Kidney epithelial cell (primary cell): Measurements from ENCODE around the gene NETO2. TPM values are rescaled to one million over a fixed set of nuclear protein-coding genes. Genes with fewer than 3 reads are reported as not detected.

Source experiments
- DNase-seq: peaks from one replicate; pipeline ENCODE4 v3.0.0-alpha.2; 2010; ENCODE audit warnings: low read depth
- H3K27me3 ChIP-seq: 2 replicates; pipeline ENCODE4 v1.6.0; 2011; ENCODE audit warnings: low read length; ENCODE audit not compliant: control insufficient read depth, insufficient read depth
- H3K36me3 ChIP-seq: 2 replicates; pipeline ENCODE4 v1.5.1; 2011; ENCODE audit warnings: low read length; ENCODE audit not compliant: control insufficient read depth, insufficient read depth
- H3K4me3 ChIP-seq: 2 replicates; pipeline ENCODE4 v1.5.1; 2011; ENCODE audit warnings: low read depth, mild to moderate bottlenecking, control low read depth, low read length
- total RNA-seq: library from RNA; depleted of rRNA; stranded (reverse); fragments of >200 nt; gene quantifications from 2 replicates; pipeline ENCODE4 v1.2.3, GENCODE V29; 2015
- TF ChIP-seq, protein P1 (sequence below): IDR thresholded peaks from 2 replicates; pipeline ENCODE4 v1.5.1; 2011; ENCODE audit warnings: mild to moderate bottlenecking, moderate library complexity, low read length, control low read depth, inconsistent platforms; ENCODE audit not compliant: insufficient read depth, poor library complexity, severe bottlenecking

The NETO2 gene
- total RNA-seq, 1 donor from 2014 or later, result 41.9 TPM

DNA sequence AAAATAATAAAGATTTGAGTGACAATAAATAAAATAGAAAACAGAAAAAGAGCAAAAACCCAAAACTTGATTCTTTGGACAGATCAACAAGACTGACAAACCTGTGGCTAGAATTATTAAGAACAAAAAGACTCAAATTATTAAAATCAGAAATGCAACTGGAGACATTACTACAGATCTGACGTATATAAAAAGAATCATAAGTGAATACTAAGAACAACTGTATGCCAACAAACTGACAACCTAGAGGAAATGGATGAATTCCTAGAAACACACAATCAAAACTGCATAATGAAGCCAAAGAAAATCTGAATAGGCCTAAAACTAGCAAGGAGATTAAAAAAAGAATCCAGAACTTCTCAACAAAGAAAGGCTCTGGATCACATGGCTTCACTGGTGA, 47.4 kb downstream of the NETO2 start:
- TF ChIP-seq, protein P1, sequence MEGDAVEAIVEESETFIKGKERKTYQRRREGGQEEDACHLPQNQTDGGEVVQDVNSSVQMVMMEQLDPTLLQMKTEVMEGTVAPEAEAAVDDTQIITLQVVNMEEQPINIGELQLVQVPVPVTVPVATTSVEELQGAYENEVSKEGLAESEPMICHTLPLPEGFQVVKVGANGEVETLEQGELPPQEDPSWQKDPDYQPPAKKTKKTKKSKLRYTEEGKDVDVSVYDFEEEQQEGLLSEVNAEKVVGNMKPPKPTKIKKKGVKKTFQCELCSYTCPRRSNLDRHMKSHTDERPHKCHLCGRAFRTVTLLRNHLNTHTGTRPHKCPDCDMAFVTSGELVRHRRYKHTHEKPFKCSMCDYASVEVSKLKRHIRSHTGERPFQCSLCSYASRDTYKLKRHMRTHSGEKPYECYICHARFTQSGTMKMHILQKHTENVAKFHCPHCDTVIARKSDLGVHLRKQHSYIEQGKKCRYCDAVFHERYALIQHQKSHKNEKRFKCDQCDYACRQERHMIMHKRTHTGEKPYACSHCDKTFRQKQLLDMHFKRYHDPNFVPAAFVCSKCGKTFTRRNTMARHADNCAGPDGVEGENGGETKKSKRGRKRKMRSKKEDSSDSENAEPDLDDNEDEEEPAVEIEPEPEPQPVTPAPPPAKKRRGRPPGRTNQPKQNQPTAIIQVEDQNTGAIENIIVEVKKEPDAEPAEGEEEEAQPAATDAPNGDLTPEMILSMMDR, result no peak
- Histone ChIP-seq H3K36me3 (no peaks in the 10 kb centered on the region), H3K4me3 (no peak overlapping the region), H3K27me3 (no peaks in the 10 kb centered on the region)
- no peak for DNase-seq

DNA sequence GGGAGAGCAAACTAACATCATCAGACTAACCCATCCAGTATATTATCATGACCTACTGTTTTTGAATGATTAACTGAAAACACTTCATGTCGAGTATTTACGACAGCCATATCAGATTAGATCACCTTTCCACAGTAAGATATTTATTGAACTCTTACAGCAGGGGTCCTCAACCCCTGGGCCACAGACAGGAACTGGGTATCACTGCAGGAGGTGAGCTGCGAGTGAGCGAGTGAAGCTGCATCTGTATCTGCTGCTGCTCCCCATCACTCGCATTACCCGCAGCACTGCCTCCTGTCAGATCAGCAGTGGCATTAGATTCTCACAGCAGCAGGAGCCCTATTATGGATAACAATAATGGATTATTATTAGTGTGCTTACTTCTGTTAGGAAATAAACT, 59.5 kb downstream of the NETO2 start:
- Histone ChIP-seq H3K27me3 (no peaks in the 10 kb centered on the region), H3K36me3 (no peaks in the 10 kb centered on the region), H3K4me3 (no peak overlapping the region)
- DNase-seq, result no peak
- TF ChIP-seq, protein P1, result no peak

DNA sequence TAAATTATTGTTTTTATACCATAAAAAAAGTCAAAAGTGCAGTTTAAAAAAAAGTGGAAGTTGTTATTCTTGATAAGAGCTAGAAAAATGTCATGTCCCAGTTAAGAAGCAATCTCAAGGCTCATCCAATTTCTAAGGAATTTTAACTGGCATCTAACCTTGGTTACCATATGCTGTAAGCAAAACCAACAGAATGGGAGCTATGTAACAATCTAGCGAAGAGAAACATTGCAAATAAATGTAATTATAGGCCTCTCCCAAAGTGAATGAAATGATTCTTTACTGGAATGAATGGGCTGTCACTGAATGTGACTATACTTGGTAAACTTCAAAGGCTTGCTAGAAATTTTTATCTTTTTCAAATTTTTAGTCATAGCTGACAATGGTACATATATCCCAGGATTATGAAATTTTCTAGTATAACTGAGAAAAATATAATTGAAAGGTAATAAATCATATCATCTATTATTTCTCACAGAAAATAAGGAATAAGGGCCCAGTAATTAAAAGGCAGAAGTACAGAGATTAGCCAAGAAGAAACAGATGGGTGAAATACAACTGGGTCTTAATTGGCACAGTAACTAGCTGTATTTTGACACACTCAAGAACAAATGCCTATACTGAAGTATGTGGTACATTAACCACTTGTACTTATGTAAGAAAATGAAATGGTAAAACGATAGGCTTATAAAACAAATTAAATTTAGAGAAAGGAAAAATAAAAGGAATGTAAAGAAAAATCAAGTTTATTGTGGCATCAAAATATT, 61.5 kb downstream of the NETO2 start:
- Histone ChIP-seq H3K4me3 (no peak overlapping the region), H3K36me3 (no peaks in the 10 kb centered on the region), H3K27me3 (no peaks in the 10 kb centered on the region)
- no peak for DNase-seq
- TF ChIP-seq, protein P1, result no peak

DNA sequence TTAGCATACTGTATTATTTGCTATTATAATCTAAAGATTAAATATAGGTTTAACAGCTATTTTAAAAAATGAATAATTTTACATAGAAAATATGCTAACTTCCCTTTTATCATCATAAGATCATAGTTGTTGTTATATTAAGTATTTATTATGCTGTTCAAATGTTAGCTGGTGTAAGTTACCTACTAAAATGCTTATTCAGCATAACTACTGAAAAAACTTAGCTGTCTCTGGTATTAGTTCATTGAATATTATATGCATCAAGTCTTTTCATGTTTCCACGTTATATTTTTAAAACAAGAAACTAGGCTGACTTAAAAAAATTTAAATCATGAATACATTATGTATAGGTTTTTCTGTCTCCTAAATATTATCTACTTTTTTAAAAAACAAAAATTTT, 62.6 kb downstream of the NETO2 start:
- no peaks in the 10 kb centered on the region for H3K27me3 ChIP-seq
- TF ChIP-seq, protein P1, result no peak
- no peak for DNase-seq
- no peaks in the 10 kb centered on the region for H3K36me3 ChIP-seq
- H3K4me3 ChIP-seq, result no peak overlapping the region

DNA sequence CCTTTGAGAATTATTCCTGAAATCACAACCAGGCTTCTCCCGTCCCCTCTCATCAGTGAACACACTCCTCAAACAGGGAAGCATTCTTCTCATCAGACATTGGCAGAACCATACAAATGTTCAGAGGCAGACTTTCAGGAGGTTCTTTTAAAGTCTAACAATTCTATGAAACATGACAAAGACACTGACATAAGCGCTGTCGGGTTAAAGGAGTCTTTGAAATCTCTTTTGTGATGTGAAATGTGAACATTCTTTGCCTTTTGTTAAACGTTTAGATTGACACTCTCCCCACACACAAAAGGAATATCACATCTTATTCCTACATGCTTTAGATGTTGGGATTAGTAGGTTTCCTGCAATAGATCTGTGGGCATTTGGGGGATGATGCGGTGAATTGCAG, 63.9 kb downstream of the NETO2 start:
- TF ChIP-seq, protein P1, result no peak
- no peaks in the 10 kb centered on the region for H3K27me3 ChIP-seq
- no peak for DNase-seq
- H3K4me3 ChIP-seq, result no peak overlapping the region
- no peaks in the 10 kb centered on the region for H3K36me3 ChIP-seq
